GM12878 (cell line): Measurements from ENCODE around the gene MYO3A. TPM values are rescaled to one million over a fixed set of nuclear protein-coding genes. Genes with fewer than 3 reads are reported as not detected.

Experiments used
- ATAC-seq: fragments of 200-7000 bp; cut with Tn5 transposase; 3 replicates; pipeline ENCODE4 v1.9.1; 2020; ENCODE audit warnings: mild to moderate bottlenecking, moderate library complexity
- BruUV-seq: library from RNA; stranded (reverse); fragments of 400-500 nt; replicated peaks from 2 replicates; lab custom pipeline; 2021; lab: Mats Ljungman, UMichigan
- CTCF ChIA-PET: fragments of 300-600 bp; sonication (Branson Sonifier 250); formaldehyde crosslinking; extraction: SDS; loops from one replicate; lab custom pipeline; 2021; ENCODE audit warnings: inconsistent platforms; lab: Yijun Ruan, JAX
- POLR2A ChIA-PET: fragments of 350-600 bp; formaldehyde crosslinking; extraction: SDS; loops from one replicate; lab custom pipeline; 2021; ENCODE audit warnings: inconsistent platforms; lab: Charles Lee
- RAD21 ChIA-PET: fragments of 300-600 bp; sonication (Branson Sonifier 250); formaldehyde crosslinking; loops from one replicate; lab custom pipeline; 2023; ENCODE audit warnings: antibody characterized with exemption; ENCODE audit not compliant: unreplicated experiment; lab: Charles Lee
- SMC1A ChIA-PET: fragments of 300-600 bp; sonication (Branson Sonifier 250); formaldehyde crosslinking; loops from one replicate; lab custom pipeline; 2023; ENCODE audit not compliant: unreplicated experiment, uncharacterized antibody; lab: Charles Lee
- DNase-seq: peaks from one replicate; pipeline ENCODE4 v3.0.0-alpha.2; 2011; ENCODE audit warnings: low read depth, low spot score
- FAIRE-seq: peaks from 3 replicates; lab custom pipeline; 2011; peaks lifted over from hg19 to GRCh38; lab: Jason Lieb, UNC
- H2AFZ ChIP-seq: 2 replicates; pipeline ENCODE4 v1.6.0; 2011; ENCODE audit warnings: low read depth, low read length, control low read depth; ENCODE audit not compliant: control insufficient read depth
- H3K27ac ChIP-seq: 2 replicates; pipeline ENCODE4 v1.5.1; 2011; ENCODE audit warnings: control low read depth; ENCODE audit not compliant: control insufficient read depth, insufficient read depth
- H3K27me3 ChIP-seq, 2 experiments: replicated peaks in 1 of 2; 2 replicates each; pipeline versions ENCODE4 v1.6.0 to v1.6.1; 2011; ENCODE audit warnings: low read length in 1 of 2; ENCODE audit not compliant: control insufficient read depth in 2 of 2, insufficient read depth in 2 of 2
- H3K36me3 ChIP-seq, 2 experiments: 2 replicates each; pipeline ENCODE4 v1.5.1; 2011; ENCODE audit warnings: low read length in 1 of 2; ENCODE audit not compliant: control insufficient read depth in 2 of 2, insufficient read depth in 2 of 2
- H3K4me1 ChIP-seq: 2 replicates; pipeline ENCODE4 v1.6.1; 2011; ENCODE audit warnings: mild to moderate bottlenecking, low read length, moderate library complexity, mixed read lengths; ENCODE audit not compliant: control insufficient read depth, insufficient read depth
- H3K4me2 ChIP-seq: 2 replicates; pipeline ENCODE4 v1.6.0; 2011; ENCODE audit warnings: control low read depth; ENCODE audit not compliant: control insufficient read depth, insufficient read depth
- H3K4me3 ChIP-seq: fragments of 200-600 bp; sonication (generic); 2 replicates; pipeline ENCODE4 v1.5.1; 2016
- H3K79me2 ChIP-seq: 2 replicates; pipeline ENCODE4 v1.6.0; 2011; ENCODE audit warnings: low read length; ENCODE audit not compliant: control insufficient read depth, insufficient read depth
- H3K9ac ChIP-seq: 2 replicates; pipeline ENCODE4 v1.8.0; 2011; ENCODE audit warnings: low read length, control low read depth, mixed read lengths; ENCODE audit not compliant: control insufficient read depth, insufficient read depth
- H3K9me3 ChIP-seq: replicated peaks from 3 replicates; pipeline ENCODE4 v1.5.1; 2011; ENCODE audit warnings: mild to moderate bottlenecking, low read length; ENCODE audit not compliant: control insufficient read depth, insufficient read depth
- H4K20me1 ChIP-seq: 2 replicates; pipeline ENCODE4 v1.6.0; 2011; ENCODE audit not compliant: control insufficient read depth, insufficient read depth
- ASH2L ChIP-seq: fragments of 300-600, 200-600 bp; sonication (generic); IDR thresholded peaks from 2 replicates; pipeline ENCODE4 v1.6.1; 2017; ENCODE audit warnings: low read depth, mild to moderate bottlenecking, borderline replicate concordance
- BACH1 ChIP-seq: fragments of 450-650 bp; IDR thresholded peaks from 2 replicates; pipeline ENCODE4 v1.6.1; 2017; ENCODE audit warnings: mild to moderate bottlenecking, borderline replicate concordance
- BRCA1 ChIP-seq: IDR thresholded peaks from 2 replicates; pipeline ENCODE4 v1.6.1; 2011; ENCODE audit warnings: low read depth, low read length, improper control_type of control experiment
- DPF2 ChIP-seq: fragments of 450-650 bp; IDR thresholded peaks from 2 replicates; pipeline ENCODE4 v1.6.1; 2017; ENCODE audit warnings: mild to moderate bottlenecking
- EZH2 ChIP-seq: IDR thresholded peaks from 2 replicates; pipeline ENCODE4 v1.6.1; 2012; ENCODE audit warnings: low read depth, mild to moderate bottlenecking, control low read depth, inconsistent platforms, low read length, borderline replicate concordance; ENCODE audit not compliant: control insufficient read depth
- NR2F1 ChIP-seq: fragments of 450-650 bp; conservative IDR thresholded peaks from 2 replicates; pipeline ENCODE4 v1.6.1; 2017; ENCODE audit warnings: mild to moderate bottlenecking
- POLR2AphosphoS5 ChIP-seq: IDR thresholded peaks from 2 replicates; pipeline ENCODE4 v1.6.1; 2011; ENCODE audit warnings: mild to moderate bottlenecking, low read length, inconsistent platforms
- RAD21 ChIP-seq: IDR thresholded peaks from 2 replicates; pipeline ENCODE4 v1.6.1; 2011; ENCODE audit warnings: mild to moderate bottlenecking, low read depth, low read length, moderate library complexity; ENCODE audit not compliant: insufficient read depth
- SUZ12 ChIP-seq: fragments of 200-600 bp; sonication (generic); IDR thresholded peaks from one replicate; pipeline ENCODE4 v1.6.1; 2018; ENCODE audit warnings: antibody characterized with exemption, mild to moderate bottlenecking; ENCODE audit not compliant: unreplicated experiment
- ZBTB4 ChIP-seq: fragments of 450-650 bp; formaldehyde crosslinking; IDR thresholded peaks from 2 replicates; pipeline ENCODE4 v1.4.0; 2022; ENCODE audit warnings: mild to moderate bottlenecking, moderate library complexity
- WGBS: methylation state at CpG from one replicate; pipeline ENCODE4 v1.1.6; 2016; ENCODE audit warnings: low lambda C conversion rate; ENCODE audit not compliant: insufficient replicate concordance, insufficient coverage; ENCODE audit errors: missing lambda C conversion rate; 5-methylcytosine and 5-hydroxymethylcytosine counted together
- in situ Hi-C: fragments of 300-500 bp; cut with MboI; formaldehyde crosslinking; loops from 9 replicates; pipeline ENCODE4 v1.14.3; 2018; ENCODE audit warnings: mixed read lengths
- intact Hi-C: fragments of 100-400 bp; cut with micrococcal nuclease; formaldehyde crosslinking; loops from one replicate; pipeline ENCODE4 v1.14.2; 2022; ENCODE audit not compliant: unreplicated experiment
- polyA plus RNA-seq, 11 experiments: library from polyadenylated mRNA; depleted of rRNA in 4 of 11; unstranded in 6 of 11; stranded (reverse) in 5 of 11; fragments of >200 nt; fragmentation: Nextera tagmentation in 4 of 11; fragmentation: Illumina TruSeq in 1 of 11; extraction: Ambion mirVana in 4 of 11; extraction: Trizol in 1 of 11; gene quantifications; 1 replicate in 1 of 11; 2 replicates in 10 of 11; pipeline versions ENCODE4 v1.2.1 to v1.2.3, GENCODE V29; 2011 to 2016; ENCODE audit warnings: inconsistent platforms in 2 of 11, missing spikeins in 2 of 11, low read depth in 1 of 11
- total RNA-seq, 4 experiments: library from RNA; depleted of rRNA in 3 of 4; stranded (reverse); fragments of >200 nt in 3 of 4; fragmentation: Illumina TruSeq in 1 of 4; extraction: Trizol in 1 of 4; gene quantifications; 2 replicates each; pipeline versions ENCODE4 v1.2.1 to v1.2.3, GENCODE V29; 2013 to 2021
- TF ChIP-seq, protein P1 (sequence below): fragments of 450-650 bp; IDR thresholded peaks from 2 replicates; pipeline ENCODE4 v1.6.1; 2018; ENCODE audit warnings: mild to moderate bottlenecking, low read depth, moderate library complexity; ENCODE audit not compliant: partially characterized antibody
- TF ChIP-seq, protein P2 (sequence below): fragments of 450-650 bp; IDR thresholded peaks from 2 replicates; pipeline ENCODE4 v1.6.1; 2014; ENCODE audit warnings: mild to moderate bottlenecking

The MYO3A gene
- total and polyA plus RNA-seq, 10 of the 15 experiments (the other 5 are each of a cell fraction or from before 2014, with no cell fraction given): not detected

GRCh38 chr10:26052326-26052725 lies 118.3 kb downstream of the MYO3A start (continued):
- TF ChIP-seq, protein P1, sequence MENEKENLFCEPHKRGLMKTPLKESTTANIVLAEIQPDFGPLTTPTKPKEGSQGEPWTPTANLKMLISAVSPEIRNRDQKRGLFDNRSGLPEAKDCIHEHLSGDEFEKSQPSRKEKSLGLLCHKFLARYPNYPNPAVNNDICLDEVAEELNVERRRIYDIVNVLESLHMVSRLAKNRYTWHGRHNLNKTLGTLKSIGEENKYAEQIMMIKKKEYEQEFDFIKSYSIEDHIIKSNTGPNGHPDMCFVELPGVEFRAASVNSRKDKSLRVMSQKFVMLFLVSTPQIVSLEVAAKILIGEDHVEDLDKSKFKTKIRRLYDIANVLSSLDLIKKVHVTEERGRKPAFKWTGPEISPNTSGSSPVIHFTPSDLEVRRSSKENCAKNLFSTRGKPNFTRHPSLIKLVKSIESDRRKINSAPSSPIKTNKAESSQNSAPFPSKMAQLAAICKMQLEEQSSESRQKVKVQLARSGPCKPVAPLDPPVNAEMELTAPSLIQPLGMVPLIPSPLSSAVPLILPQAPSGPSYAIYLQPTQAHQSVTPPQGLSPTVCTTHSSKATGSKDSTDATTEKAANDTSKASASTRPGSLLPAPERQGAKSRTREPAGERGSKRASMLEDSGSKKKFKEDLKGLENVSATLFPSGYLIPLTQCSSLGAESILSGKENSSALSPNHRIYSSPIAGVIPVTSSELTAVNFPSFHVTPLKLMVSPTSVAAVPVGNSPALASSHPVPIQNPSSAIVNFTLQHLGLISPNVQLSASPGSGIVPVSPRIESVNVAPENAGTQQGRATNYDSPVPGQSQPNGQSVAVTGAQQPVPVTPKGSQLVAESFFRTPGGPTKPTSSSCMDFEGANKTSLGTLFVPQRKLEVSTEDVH: no peak
- TF ChIP-seq DPF2 (no peak), RAD21 (no peak)

- no peak for FAIRE-seq
Measured at GRCh38 chr10:26057466-26057865, 123.4 kb downstream of the MYO3A start.

More at GRCh38 chr10:26057466-26057865, 123.4 kb downstream of the MYO3A start:
- Histone ChIP-seq H3K4me2 (no peak overlapping the region), H4K20me1 (no peaks in the 10 kb centered on the region), H3K9me3 (no peaks in the 10 kb centered on the region), H2AFZ (no peak overlapping the region), H3K4me1 (no peaks in the 10 kb centered on the region), H3K4me3 (no peak overlapping the region), H3K27me3 (no peaks in the 10 kb centered on the region), H3K27ac (no peak overlapping the region), H3K79me2 (no peaks in the 10 kb centered on the region), H3K36me3 (no peaks in the 10 kb centered on the region), H3K9ac (no peak overlapping the region)
- DNase-seq: no peak
- POLR2A ChIA-PET: no interaction called here
- ATAC-seq: no peak
- CTCF ChIA-PET: interaction anchor here (0.7 kb wide), 1 partner anchor 1324 kb away, joined by 3 read pairs; no protein-coding TSS in a partner anchor
- TF ChIP-seq EZH2: no peak
- no peak for TF ChIP-seq BACH1
- no peak for TF ChIP-seq NR2F1
- TF ChIP-seq ZBTB4 (CRISPR knock-in tag): no peak
- no peak for TF ChIP-seq ASH2L
- no peak for TF ChIP-seq SUZ12
- TF ChIP-seq, protein P2, sequence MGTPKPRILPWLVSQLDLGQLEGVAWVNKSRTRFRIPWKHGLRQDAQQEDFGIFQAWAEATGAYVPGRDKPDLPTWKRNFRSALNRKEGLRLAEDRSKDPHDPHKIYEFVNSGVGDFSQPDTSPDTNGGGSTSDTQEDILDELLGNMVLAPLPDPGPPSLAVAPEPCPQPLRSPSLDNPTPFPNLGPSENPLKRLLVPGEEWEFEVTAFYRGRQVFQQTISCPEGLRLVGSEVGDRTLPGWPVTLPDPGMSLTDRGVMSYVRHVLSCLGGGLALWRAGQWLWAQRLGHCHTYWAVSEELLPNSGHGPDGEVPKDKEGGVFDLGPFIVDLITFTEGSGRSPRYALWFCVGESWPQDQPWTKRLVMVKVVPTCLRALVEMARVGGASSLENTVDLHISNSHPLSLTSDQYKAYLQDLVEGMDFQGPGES: no peak
- no peak for TF ChIP-seq POLR2AphosphoS5
- no peak for TF ChIP-seq BRCA1
- no TSS peak for BruUV-seq
- intact Hi-C loops (no loop called here), in situ Hi-C loops (no loop called here)
- SMC1A ChIA-PET: no interaction called here
- RAD21 ChIA-PET: no interaction called here
- WGBS: 6% methylated on average over 1 of the region's 1 CpG
